Heart left ventricle (tissue), 16 donors: ENCODE measurements around the gene DNAJC28. TPM values are rescaled to one million over a fixed set of nuclear protein-coding genes. Genes with fewer than 3 reads are reported as not detected.

Experiments used
- ATAC-seq, 4 donors: fragments of 200-7000 bp; cut with Tn5 transposase; one replicate each; pipeline ENCODE4 v1.9.1; 2020 to 2022; ENCODE audit warnings: moderate library complexity in 4 of 4, mild to moderate bottlenecking in 3 of 4, moderate number of reproducible peaks in 1 of 4
- DNase-seq, 5 donors: peaks; one replicate each; pipeline ENCODE4 v3.0.0-alpha.2; 2020
- H3K27ac ChIP-seq, 12 donors: fragments of 200-600 bp; sonication (generic) in 4 of 12; one replicate each; pipeline versions ENCODE4 v1.5.0 to v1.8.0; 2016 to 2022; ENCODE audit warnings: mild to moderate bottlenecking in 2 of 12
- H3K27me3 ChIP-seq, 9 donors: fragments of 200-600 bp; sonication (generic) in 2 of 9; one replicate each; pipeline versions ENCODE4 v1.5.1 to v1.8.0; 2016 to 2022; ENCODE audit warnings: mild to moderate bottlenecking in 3 of 9
- H3K36me3 ChIP-seq, 9 donors: fragments of 200-600 bp; sonication (generic) in 2 of 9; one replicate each; pipeline versions ENCODE4 v1.5.0 to v1.8.0; 2018 to 2022; ENCODE audit warnings: mild to moderate bottlenecking in 2 of 9
- H3K4me1 ChIP-seq, 12 donors: fragments of 200-600 bp; sonication (generic) in 4 of 12; one replicate each; pipeline versions ENCODE4 v1.5.0 to v1.8.0; 2016 to 2022; ENCODE audit warnings: mild to moderate bottlenecking in 3 of 12
- H3K4me3 ChIP-seq, 12 donors: fragments of 200-600 bp; sonication (generic) in 4 of 12; one replicate each; pipeline versions ENCODE4 v1.5.0 to v1.8.0; 2017 to 2022; ENCODE audit warnings: mild to moderate bottlenecking in 9 of 12, moderate library complexity in 4 of 12
- H3K9me3 ChIP-seq, 12 donors: fragments of 200-600 bp; sonication (generic) in 4 of 12; one replicate each; pipeline versions ENCODE4 v1.5.0 to v1.8.0; 2016 to 2022; ENCODE audit warnings: mild to moderate bottlenecking in 1 of 12
- POLR2A ChIP-seq, 2 donors: fragments of 450-650 bp; IDR thresholded peaks; one replicate each; pipeline ENCODE4 v1.6.1; 2017; ENCODE audit warnings: antibody characterized with exemption in 2 of 2, mild to moderate bottlenecking in 2 of 2, moderate library complexity in 2 of 2
- WGBS, 4 donors: extraction: QIAGEN DNeasy Blood & Tissue Kit in 2 of 4; methylation state at CpG; one replicate each; pipeline versions ENCODE4 v1.1.5 to v1.1.7; 2013 to 2018; 5-methylcytosine and 5-hydroxymethylcytosine counted together
- intact Hi-C, 10 donors: fragments of 100-400 bp; cut with DNase I; formaldehyde crosslinking; loops; one replicate each; pipeline versions ENCODE4 v1.11.1 to v1.14.2; 2022
- polyA plus RNA-seq, 2 donors: library from polyadenylated mRNA; stranded (reverse); fragments of 200-250 nt; gene quantifications; one replicate each; pipeline ENCODE4 v1.2.3, GENCODE V29; 2013
- total RNA-seq, 9 donors: library from RNA; depleted of rRNA in 2 of 9; stranded (reverse); fragments of >200 nt in 2 of 9; fragmentation: NEBNext Ultra II Directional in 3 of 9; extraction: Animal tissue kit (Norgen Biotek cat#: 25700) in 3 of 9; gene quantifications; one replicate each; pipeline versions ENCODE4 v1.1.0 to v1.2.4, GENCODE V29; 2016 to 2023
- TF ChIP-seq, protein P1 (sequence below), 12 donors: fragments of 200-600 bp; sonication (generic) in 4 of 12; IDR thresholded peaks; one replicate each; pipeline versions ENCODE4 v1.5.0 to v1.8.0; 2018 to 2022; ENCODE audit warnings: antibody characterized with exemption in 12 of 12, mild to moderate bottlenecking in 5 of 12
- donor health status: ischemic (EF 13 %, LVEDD 7.1; RV severe dilation, severe dysfunction).
- donor health status: healthy with polysubstance abuse.
- donor health status: DM: no; HTN: yes; CAD: no.
- donor health status: DM: no; HTN: no; CAD: no.
- donor health status: ischemic (EF 25% LVEDD 6.9; RV normal size, moderate dysfunction).
- donor health status: ischemic (EF 25% LVEDD 5.7; RV mildly dilated, moderate dysfunction).
- donor health status: healthy.
- donor health status: DM: yes; HTN: yes; CAD: no.
- donor health status: ischemic (EF 35%, LVEDD 5.7; RV mildly dilated, moderate dysfunction).
- donor health status: nonischemic (EF 11% LVEDD 7.7; RV severe dilation, severe dysfunction).
- donor health status: DM: yes; HTN: yes; CAD: no.
- donor health status: PGD.
- donor health status: ischemic (EF 29% LVEDD 5.4; RV normal size, mild dysfunction).
- donor health status: nonischemic (EF 23%, LVEDD 6.1; RV moderate dilation, normal function).

The DNAJC28 gene
- total and polyA plus RNA-seq, 11 donors = 2.5 to 10.3 (median 5.8) TPM

DNA sequence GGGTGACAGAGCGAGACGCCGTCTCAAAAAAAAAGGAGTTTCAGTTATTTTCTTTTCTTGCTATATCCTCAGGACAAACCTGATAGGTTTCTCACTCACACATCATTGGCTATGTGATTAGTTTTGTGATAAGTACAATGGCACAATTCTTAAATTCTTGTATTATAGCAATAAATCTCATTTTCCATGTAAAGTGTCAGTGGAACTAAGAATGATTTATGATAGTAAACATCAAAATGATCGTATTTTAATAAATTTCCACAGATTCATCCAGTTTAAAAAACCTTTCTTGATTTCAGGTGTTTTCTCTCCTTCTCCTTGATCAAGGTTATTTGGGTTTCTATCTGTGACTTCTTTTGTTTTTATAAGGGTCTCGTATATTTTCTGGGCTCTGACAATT lies 3.5 kb downstream of the DNAJC28 start:
- Histone ChIP-seq H3K4me1 (peaks cover 0 to 16% (median 6%) of the 10 kb centered on the region in 12 donors), H3K9me3 (no peaks in the 10 kb centered on the region), H3K4me3 (no peak overlapping the region), H3K27me3 (no peaks in the 10 kb centered on the region), H3K27ac (no peak overlapping the region), H3K36me3 (no peaks in the 10 kb centered on the region)
- intact Hi-C loops = no loop called here
- WGBS, 4 donors = 93 to 97% (median 95%) methylated on average over 5 of the region's 5 CpGs
- DNase-seq (no peak), ATAC-seq (no peak)
- TF ChIP-seq POLR2A (IDR thresholded peaks at IDR 0.05) = no peak
- TF ChIP-seq, protein P1, sequence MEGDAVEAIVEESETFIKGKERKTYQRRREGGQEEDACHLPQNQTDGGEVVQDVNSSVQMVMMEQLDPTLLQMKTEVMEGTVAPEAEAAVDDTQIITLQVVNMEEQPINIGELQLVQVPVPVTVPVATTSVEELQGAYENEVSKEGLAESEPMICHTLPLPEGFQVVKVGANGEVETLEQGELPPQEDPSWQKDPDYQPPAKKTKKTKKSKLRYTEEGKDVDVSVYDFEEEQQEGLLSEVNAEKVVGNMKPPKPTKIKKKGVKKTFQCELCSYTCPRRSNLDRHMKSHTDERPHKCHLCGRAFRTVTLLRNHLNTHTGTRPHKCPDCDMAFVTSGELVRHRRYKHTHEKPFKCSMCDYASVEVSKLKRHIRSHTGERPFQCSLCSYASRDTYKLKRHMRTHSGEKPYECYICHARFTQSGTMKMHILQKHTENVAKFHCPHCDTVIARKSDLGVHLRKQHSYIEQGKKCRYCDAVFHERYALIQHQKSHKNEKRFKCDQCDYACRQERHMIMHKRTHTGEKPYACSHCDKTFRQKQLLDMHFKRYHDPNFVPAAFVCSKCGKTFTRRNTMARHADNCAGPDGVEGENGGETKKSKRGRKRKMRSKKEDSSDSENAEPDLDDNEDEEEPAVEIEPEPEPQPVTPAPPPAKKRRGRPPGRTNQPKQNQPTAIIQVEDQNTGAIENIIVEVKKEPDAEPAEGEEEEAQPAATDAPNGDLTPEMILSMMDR (IDR thresholded peaks at IDR 0.05) = no peak

GRCh38 chr21:33481314-33481943 lies 10.1 kb downstream of the DNAJC28 start:
- intact Hi-C loops = loop anchor here in 1 of 10 donors (5.0 kb wide), 1 partner anchor 61 kb away; the partner anchor contains the start of genes GART and SON
- H3K9me3 ChIP-seq = no peaks in the 10 kb centered on the region
- H3K4me3 ChIP-seq = no peak overlapping the region
- ATAC-seq (no peak), DNase-seq (no peak)
- H3K4me1 ChIP-seq = peaks cover 0 to 26% (median 12%) of the 10 kb centered on the region in 12 donors
- 87 to 94% (median 90%) methylated on average over 8 to 9 of the region's 9 CpGs for WGBS, 4 donors
- H3K27me3 ChIP-seq = no peaks in the 10 kb centered on the region
- no peaks in the 10 kb centered on the region for H3K36me3 ChIP-seq
- H3K27ac ChIP-seq = no peak overlapping the region
- TF ChIP-seq, protein P1 (IDR thresholded peaks at IDR 0.05) = no peak
- no peak for TF ChIP-seq POLR2A (IDR thresholded peaks at IDR 0.05)

GRCh38 chr21:33480481-33481103 lies 10.9 kb downstream of the DNAJC28 start:
- Histone ChIP-seq H3K27me3 (no peaks in the 10 kb centered on the region), H3K9me3 (no peaks in the 10 kb centered on the region), H3K36me3 (no peaks in the 10 kb centered on the region), H3K4me1 (peaks cover 0 to 26% (median 12%) of the 10 kb centered on the region in 12 donors), H3K4me3 (peak overlapping the region; percentile 27 to 98 (median 90)), H3K27ac (peak overlapping the region; percentile 84 to 100 (median 98))
- WGBS, 4 donors = 34 to 37% (median 35%) methylated on average over 17 of the region's 17 CpGs
- TF ChIP-seq, protein P1 (IDR thresholded peaks at IDR 0.05) = no peak
- TF ChIP-seq POLR2A (IDR thresholded peaks at IDR 0.05) = no peak
- no peak for ATAC-seq
- intact Hi-C loops = loop anchor here in 1 of 10 donors (5.0 kb wide), 1 partner anchor 62 kb away; the partner anchor contains the start of genes GART and SON
- DNase-seq = no peak
